ENCODE data around the gene MAN2B2. TPM values are rescaled to one million over a fixed set of nuclear protein-coding genes. Genes with fewer than 3 reads are reported as not detected.

MAN2B2 gene
- total and polyA plus RNA-seq, 8 donors = 12.7 to 22.9 (median 17.1) TPM

GRCh38 chr4:6561173-6561516 lies 13.8 kb upstream of the MAN2B2 start:
- intact Hi-C loops (cut with DNase I) = no loop called here
- FAIRE-seq (no peak), ATAC-seq (no peak), DNase-seq (no peak)
- Histone ChIP-seq H3K27me3 (peaks cover 0 to 7% (median 4%) of the 10 kb centered on the region in 4 donors), H3K4me1 (peaks cover 3 to 5% (median 4%) of the 10 kb centered on the region in 3 donors), H3K9me3 (no peaks in the 10 kb centered on the region), H3K36me3 (no peaks in the 10 kb centered on the region), H3K27ac (no peak overlapping the region), H3K4me3 (no peak overlapping the region)
- no peak for TF ChIP-seq CTCF (IDR thresholded peaks at IDR 0.05)
- 28 to 33% methylated on average over 6 of the region's 6 CpGs for WGBS, 2 donors

- Histone ChIP-seq H3K4me3 (no peak overlapping the region), H3K36me3 (no peaks in the 10 kb centered on the region), H3K9me3 (no peaks in the 10 kb centered on the region), H3K4me1 (peaks cover 3 to 5% (median 4%) of the 10 kb centered on the region in 3 donors), H3K27ac (no peak overlapping the region), H3K27me3 (peaks cover 0 to 7% (median 4%) of the 10 kb centered on the region in 4 donors)
- intact Hi-C loops (cut with DNase I) = no loop called here
- no peak for FAIRE-seq
- 37 to 47% methylated on average over 16 of the region's 16 CpGs for WGBS, 2 donors
- ATAC-seq = no peak
- peak in 1 of 6 donors; percentile 21 for DNase-seq
- TF ChIP-seq CTCF (IDR thresholded peaks at IDR 0.05) = no peak
Observed at GRCh38 chr4:6561706-6562371, 13.2 kb upstream of the MAN2B2 start.

- no peak for TF ChIP-seq CTCF (IDR thresholded peaks at IDR 0.05)
- DNase-seq = peak in 2 of 6 donors; percentile 69 to 70
Observed at GRCh38 chr4:6562931-6563901, 11.8 kb upstream of the MAN2B2 start.

GRCh38 chr4:6563935-6564645 lies 10.9 kb upstream of the MAN2B2 start:
- FAIRE-seq = no peak

More at GRCh38 chr4:6562931-6563901, 11.8 kb upstream of the MAN2B2 start:
- peaks cover 3 to 5% (median 4%) of the 10 kb centered on the region in 3 donors for H3K4me1 ChIP-seq
- FAIRE-seq (no peak), ATAC-seq (peak; percentile 48 to 62 (median 52))
- intact Hi-C loops (cut with DNase I) = no loop called here
- no peaks in the 10 kb centered on the region for H3K36me3 ChIP-seq
- no peaks in the 10 kb centered on the region for H3K9me3 ChIP-seq
- peak overlapping the region in 3 of 4 donors; percentile 15 to 44 (median 30) for H3K4me3 ChIP-seq
- 1% methylated on average over 58 to 127 of the region's 127 CpGs for WGBS, 2 donors
- peaks cover 0 to 7% (median 4%) of the 10 kb centered on the region in 4 donors for H3K27me3 ChIP-seq
- H3K27ac ChIP-seq = no peak overlapping the region

More at GRCh38 chr4:6563935-6564645, 10.9 kb upstream of the MAN2B2 start:
- intact Hi-C loops (cut with DNase I) = no loop called here
- ATAC-seq (no peak), DNase-seq (peak in 1 of 6 donors; percentile 58)
- peaks cover 0 to 7% (median 4%) of the 10 kb centered on the region in 4 donors for H3K27me3 ChIP-seq
- H3K27ac ChIP-seq = no peak overlapping the region
- no peak for TF ChIP-seq CTCF (IDR thresholded peaks at IDR 0.05)
- no peaks in the 10 kb centered on the region for H3K36me3 ChIP-seq
- WGBS, 2 donors = 7 to 9% methylated on average over 39 to 66 of the region's 66 CpGs
- H3K9me3 ChIP-seq = no peaks in the 10 kb centered on the region
- peak overlapping the region in 2 of 4 donors; percentile 30 to 37 for H3K4me3 ChIP-seq
- H3K4me1 ChIP-seq = peaks cover 3 to 5% (median 4%) of the 10 kb centered on the region in 3 donors
